HG02884 (cell line): ENCODE results near the gene PTCRA.
"Not testable (repeated sequence)": the region's sequence is repeated elsewhere in the genome, so short reads cannot be mapped to it uniquely, and the experiment has no call there.

Source experiments
- ATAC-seq: cut with Tn5 transposase; IDR thresholded peaks from one replicate; pipeline ENCODE4 v1.9.1; 2021; ENCODE audit warnings: mild to moderate bottlenecking, moderate library complexity; ENCODE audit not compliant: unreplicated experiment

PTCRA gene

GRCh38 chr6:42915732-42916131, at the start of gene PTCRA:
Gene PTCRA, plus strand, starts transcription at chr6:42916053. Its CDS starts 17 bp downstream, at chr6:42916070.
- ATAC-seq, result no peak

- no peak for ATAC-seq
Observed at GRCh38 chr6:42870145-42870936, 45.5 kb upstream of the PTCRA start.

- ATAC-seq, result no peak
Observed at GRCh38 chr6:42871711-42872110, 44.1 kb upstream of the PTCRA start.

- no peak for ATAC-seq
Observed at GRCh38 chr6:42873313-42873712, 42.5 kb upstream of the PTCRA start.

DNA sequence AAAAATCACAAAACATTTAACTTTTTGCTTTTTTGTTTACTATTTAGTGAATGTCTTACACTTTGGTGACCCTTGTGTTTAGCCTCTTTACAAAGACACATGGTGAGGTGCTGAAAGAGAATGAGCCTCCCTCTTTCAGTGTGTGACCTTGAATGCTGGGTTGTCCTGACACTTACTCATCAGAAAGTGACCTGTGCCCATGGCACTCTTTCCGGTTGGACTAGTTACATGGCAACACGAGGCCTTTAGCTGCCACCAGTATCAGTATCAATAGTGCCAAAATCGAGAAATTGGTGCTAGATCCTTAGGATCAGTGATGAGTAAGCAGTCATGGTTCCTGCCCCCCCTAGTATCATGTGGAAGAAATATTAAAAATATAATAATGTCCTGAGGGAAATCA, 38.2 kb upstream of the PTCRA start:
- ATAC-seq, result no peak

- ATAC-seq, result peak; percentile 86
Observed at GRCh38 chr6:42879372-42880239, 36.2 kb upstream of the PTCRA start, which contains the start of gene RPL7L1. Gene RPL7L1, plus strand, starts transcription at chr6:42879616. Its CDS starts 295 bp downstream, at chr6:42879911.

DNA sequence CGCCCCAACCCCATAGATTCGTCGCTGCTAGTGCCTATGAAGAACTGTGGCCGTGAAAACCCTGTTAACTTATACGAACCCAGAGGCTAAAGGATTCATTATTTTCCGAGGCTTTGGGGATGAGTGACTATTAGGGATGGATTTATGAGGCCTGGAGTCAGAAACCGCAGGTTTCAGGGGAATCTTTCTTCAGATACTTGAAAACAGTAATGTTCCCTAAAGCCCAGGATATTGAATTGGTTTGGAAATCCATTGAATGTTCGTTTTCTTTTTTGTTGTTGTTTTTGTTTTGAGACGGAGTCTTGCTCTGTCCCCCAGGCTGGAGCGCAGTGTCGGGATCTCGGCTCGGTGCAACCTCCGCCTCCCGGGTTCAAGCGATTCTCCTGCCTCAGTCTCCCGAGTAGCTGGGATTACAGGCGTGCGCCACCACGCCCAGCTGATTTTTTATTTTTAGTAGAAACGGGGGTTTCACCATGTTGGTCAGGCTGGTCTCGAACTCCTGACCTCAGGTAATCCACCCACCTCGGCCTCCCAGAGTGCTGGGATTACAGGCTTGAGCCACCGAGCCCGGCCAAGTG, 35.5 kb upstream of the PTCRA start:
- not testable (repeated sequence) for ATAC-seq

DNA sequence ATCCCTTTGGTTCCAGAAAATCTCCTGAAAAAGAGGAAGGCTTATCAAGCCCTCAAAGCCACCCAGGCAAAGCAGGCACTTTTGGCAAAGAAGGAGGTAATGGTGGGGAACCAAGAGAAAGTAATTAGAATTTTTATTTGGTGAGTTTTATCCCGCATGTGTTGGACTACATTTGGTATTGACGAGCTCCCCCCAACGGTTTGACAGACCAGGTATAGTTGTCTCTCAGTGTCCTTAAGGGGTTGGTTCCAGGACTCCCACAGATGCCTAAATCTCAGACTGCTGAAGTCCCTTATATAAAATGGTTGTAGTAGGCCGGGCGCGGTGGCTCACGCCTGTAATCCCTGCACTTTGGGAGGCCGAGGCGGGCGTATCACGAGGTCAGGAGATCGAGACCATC, 35.0 kb upstream of the PTCRA start:
- ATAC-seq, result not testable (repeated sequence)

DNA sequence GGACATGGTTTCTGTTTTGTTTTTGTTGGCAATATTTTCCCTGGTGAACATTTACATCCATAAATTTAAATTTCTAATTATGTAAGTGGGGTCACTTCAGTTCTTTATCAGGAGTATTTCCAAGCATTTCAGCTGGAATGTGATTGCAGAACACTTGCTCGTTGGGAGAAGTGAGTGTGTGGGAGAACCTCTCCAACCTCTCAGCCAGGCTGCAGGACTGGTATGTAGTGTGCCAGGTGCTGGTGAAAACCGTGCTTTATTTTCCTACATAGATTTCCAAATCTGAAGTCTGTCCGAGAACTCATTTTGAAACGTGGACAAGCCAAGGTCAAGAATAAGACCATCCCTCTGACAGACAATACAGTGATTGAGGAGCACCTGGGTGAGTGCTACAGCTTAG, 30.2 kb upstream of the PTCRA start:
- ATAC-seq, result no peak

GRCh38 chr6:42888201-42888600, 27.7 kb upstream of the PTCRA start:
- ATAC-seq, result not testable (repeated sequence)

DNA sequence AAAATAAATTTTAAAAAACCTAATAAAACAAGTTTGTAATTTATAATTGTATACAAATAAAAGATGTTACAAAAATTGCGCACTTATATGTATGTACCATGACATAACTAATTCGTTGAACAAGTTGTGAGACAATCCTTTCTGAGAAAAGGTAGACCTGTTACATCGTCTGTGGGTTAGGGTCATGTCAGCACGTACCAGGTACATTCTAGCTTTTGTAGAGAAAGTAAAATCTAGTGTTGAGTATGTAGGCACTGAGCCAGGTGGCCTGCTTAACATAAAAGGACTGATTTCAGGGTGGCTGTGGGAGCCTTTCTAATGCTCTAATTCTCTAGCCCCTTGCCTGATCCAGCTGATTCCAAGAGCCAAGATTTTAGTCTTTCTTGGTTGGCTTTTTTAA, 26.0 kb upstream of the PTCRA start:
- ATAC-seq, result no peak

DNA sequence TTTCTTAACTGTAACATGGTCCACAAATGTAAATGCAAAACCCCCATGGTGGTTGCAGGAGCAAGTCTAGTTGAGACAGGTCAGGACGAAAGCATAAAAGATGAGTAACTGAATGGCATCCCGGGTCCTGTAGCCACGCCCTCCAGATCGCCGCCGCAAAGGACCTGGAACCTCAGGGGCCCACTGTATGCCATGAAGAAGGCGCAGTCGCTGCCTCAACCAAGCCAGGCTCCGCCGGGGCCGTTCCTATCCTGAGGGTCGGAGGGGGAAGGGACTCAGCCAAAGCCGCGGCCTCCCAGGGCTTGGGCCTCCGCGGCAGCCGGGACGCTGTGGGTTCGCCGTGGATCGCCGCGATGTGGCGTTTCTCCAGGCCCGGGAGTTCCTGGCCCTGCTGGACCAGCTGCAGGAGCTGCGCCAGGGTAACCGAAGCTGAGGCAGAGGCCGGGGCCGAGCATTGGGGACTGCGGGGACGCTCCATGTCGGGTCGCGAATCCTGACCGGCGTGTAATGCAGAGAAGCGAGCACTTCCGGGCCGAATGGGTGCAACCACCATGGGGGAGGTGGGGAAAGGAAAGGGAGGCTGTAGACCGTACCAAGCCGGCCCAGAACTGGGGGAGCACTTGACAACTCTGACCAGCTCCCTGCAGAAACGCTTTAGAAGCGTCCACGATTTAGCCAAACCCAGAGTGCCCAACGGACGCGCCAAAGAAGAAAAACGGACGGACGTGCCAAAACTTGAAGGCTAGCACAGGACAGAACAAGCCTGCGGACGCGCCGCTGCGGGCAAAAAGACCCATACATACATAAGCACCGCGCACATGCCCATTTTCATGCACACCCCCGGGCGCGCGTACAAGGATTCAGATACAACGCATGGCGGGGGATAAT, 25.3 kb upstream of the PTCRA start:
- ATAC-seq, result peak; percentile 76

DNA sequence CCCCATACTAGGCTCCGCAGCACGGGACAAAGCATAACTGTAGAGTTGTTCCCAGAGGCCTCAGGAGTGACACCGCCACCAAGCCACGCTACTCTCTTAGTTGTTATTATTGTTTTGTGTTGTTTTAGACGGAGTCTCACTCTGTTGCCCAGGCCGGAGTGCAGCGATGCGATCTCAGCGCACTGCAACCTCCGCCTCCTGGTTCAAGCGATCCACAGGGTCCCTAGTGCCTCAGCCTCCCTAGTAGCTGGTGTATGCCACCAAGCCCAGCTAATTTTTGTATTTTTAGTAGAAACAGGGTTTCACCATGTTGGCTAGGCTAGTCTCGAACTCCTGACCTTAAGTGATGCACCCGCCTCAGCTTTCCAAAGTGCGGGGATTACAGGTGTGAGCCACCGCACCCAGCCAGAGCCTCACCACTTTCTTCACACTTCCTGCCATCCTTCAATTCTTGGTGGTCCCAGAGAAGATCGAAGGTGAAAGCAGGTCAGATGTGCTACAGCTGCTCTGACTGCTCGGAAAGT, 24.6 kb upstream of the PTCRA start:
- ATAC-seq, result no peak

DNA sequence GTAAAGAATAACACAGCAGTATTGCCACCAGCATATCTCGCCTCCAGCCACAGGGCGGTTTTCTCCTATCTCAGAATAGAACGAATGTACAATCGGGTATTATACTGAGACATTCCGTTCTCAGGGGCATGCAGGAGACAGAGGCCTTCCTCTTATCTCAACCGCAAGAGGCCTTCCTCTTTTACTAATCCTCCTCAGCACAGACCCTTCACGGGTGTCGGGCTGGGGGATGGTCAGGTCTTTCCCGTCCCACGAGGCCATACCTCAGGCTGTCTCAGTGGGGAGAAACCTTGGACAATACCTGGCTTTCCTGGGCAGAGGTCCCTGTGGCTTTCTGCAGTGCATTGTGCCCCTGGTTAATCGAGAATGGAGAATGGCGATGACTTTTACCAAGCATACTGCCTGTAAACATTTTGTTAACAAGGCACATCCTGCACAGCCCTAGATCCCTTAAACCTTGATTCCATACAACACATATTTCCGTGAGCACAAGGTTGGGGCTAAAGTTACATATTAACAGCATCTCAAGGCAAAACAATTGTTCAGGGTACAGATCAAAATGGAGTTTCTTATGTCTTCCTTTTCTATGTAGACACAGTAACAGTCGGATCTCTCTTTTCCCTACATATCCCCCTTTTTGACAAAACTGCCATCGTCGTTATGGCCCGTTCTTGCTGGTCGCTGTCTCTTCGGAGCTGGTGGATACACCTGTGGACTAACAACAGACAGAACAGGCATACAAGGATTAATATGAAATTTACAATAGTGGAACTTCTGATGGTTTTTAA, 21.6 kb upstream of the PTCRA start:
- not testable (repeated sequence) for ATAC-seq

GRCh38 chr6:42896178-42896719, 19.6 kb upstream of the PTCRA start:
- no peak for ATAC-seq

GRCh38 chr6:42898891-42899361, 16.9 kb upstream of the PTCRA start:
- no peak for ATAC-seq

- ATAC-seq, result no peak
Observed at GRCh38 chr6:42899871-42900270, 16.0 kb upstream of the PTCRA start.

DNA sequence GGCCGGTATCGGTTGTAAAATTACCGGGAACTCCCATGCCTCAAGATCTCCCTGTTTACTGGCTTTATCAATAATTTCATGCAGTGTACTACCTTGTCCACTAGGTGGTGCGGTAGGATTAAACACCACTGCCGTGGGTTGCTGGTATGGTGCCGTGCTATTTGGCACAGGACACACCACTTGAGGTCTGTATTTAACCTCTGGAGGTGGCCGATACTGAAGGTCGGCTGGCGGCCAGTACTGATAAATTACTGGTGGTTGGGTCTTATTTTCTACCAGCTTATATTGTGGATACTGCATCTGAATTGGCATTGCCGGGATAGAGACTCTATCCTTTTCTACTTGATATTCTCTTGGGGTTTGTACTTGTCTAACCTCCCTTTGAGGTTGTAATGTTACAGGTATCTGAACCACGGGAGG, 14.3 kb upstream of the PTCRA start:
- ATAC-seq, result no peak
